SW 1271 (cell line): Measurements from ENCODE around the gene STIM2.
"Not testable (repeated sequence)": the region's sequence is repeated elsewhere in the genome, so short reads cannot be mapped to it uniquely, and the experiment has no call there.

ENCODE experiments used
- DNase-seq, 2 experiments: peaks; one replicate each; lab custom pipeline; 2025; lab: John Stamatoyannopoulos, UW

The STIM2 gene

GRCh38 chr4:26953366-26953765, 92.7 kb downstream of the STIM2 start:
- no peak for DNase-seq

GRCh38 chr4:26953770-26954423, 93.3 kb downstream of the STIM2 start:
- DNase-seq, result no peak

- DNase-seq, result no peak
Observed at GRCh38 chr4:26955241-26955640, 94.6 kb downstream of the STIM2 start.

- no peak for DNase-seq
Observed at GRCh38 chr4:26958925-26959653, 98.4 kb downstream of the STIM2 start.

- no peak for DNase-seq
Observed at GRCh38 chr4:26959654-26960047, 99.0 kb downstream of the STIM2 start.

- no peak for DNase-seq
Observed at GRCh38 chr4:26962720-26963119, 102.1 kb downstream of the STIM2 start.

- no peak for DNase-seq
Observed at GRCh38 chr4:26964512-26964911, 103.9 kb downstream of the STIM2 start.

GRCh38 chr4:26964994-26965393, 104.4 kb downstream of the STIM2 start:
- DNase-seq, result no peak

GRCh38 chr4:26975464-26976181, 115.0 kb downstream of the STIM2 start:
- not testable (repeated sequence) for DNase-seq

GRCh38 chr4:26978387-26979053, 117.9 kb downstream of the STIM2 start:
- no peak for DNase-seq

- no peak for DNase-seq
Observed at GRCh38 chr4:26984896-26985295, 124.3 kb downstream of the STIM2 start.

- no peak for DNase-seq
Observed at GRCh38 chr4:26985873-26986272, 125.2 kb downstream of the STIM2 start.

GRCh38 chr4:26987191-26987590, 126.5 kb downstream of the STIM2 start:
- no peak for DNase-seq

GRCh38 chr4:26991057-26991456, 130.4 kb downstream of the STIM2 start:
- no peak for DNase-seq

- no peak for DNase-seq
Observed at GRCh38 chr4:26992657-26993361, 132.2 kb downstream of the STIM2 start.

- DNase-seq, result no peak
Observed at GRCh38 chr4:26993539-26993938, 132.9 kb downstream of the STIM2 start.

- no peak for DNase-seq
Observed at GRCh38 chr4:26993967-26994366, 133.3 kb downstream of the STIM2 start.

- no peak for DNase-seq
Observed at GRCh38 chr4:26995316-26995715, 134.7 kb downstream of the STIM2 start.

- DNase-seq, result no peak
Observed at GRCh38 chr4:26996745-26997144, 136.1 kb downstream of the STIM2 start.

GRCh38 chr4:26999689-27000088, 139.0 kb downstream of the STIM2 start:
- DNase-seq, result no peak

GRCh38 chr4:27000122-27000521, 139.5 kb downstream of the STIM2 start:
- no peak for DNase-seq

GRCh38 chr4:27000820-27001219, 140.2 kb downstream of the STIM2 start:
- DNase-seq, result no peak
